ENCODE results near the gene PCDHB7.
"Not testable (repeated sequence)": the region's sequence is repeated elsewhere in the genome, so short reads cannot be mapped to it uniquely, and the experiment has no call there.

The PCDHB7 gene

DNA sequence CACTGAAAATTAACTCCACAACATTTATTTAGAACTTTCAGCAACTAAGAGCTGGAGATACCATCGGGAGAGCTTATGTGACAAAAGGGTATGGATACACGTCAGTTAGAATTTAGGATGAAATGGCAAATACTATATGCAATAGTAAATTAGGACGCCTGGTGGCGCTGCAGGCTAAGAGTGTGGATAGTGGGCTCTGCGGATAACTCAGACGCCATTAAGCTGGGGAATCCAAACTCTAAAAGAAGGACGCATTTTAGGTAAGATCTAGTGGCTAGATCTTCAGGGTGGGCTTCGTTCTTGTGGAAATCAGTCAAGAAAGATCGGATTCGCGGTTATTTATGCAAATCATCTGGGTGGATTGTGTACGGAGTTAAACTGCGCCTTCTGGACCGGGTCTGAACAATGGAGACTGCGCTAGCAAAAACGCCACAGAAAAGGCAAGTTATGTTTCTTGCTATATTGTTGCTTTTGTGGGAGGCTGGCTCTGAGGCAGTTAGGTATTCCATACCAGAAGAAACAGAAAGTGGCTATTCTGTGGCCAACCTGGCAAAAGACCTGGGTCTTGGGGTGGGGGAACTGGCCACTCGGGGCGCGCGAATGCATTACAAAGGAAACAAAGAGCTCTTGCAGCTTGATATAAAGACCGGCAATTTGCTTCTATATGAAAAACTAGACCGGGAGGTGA, 37.3 kb upstream of the PCDHB7 start, which contains the start of gene PCDHB5:
Gene PCDHB5, plus strand, starts transcription at position 177 of the 688 bp plus-strand sequence. Its CDS starts 229 bp downstream, at position 406.
- no peak within 1 kb of the TSS for H3K27ac ChIP-seq (ENCODE audit: low read depth, low read length)

DNA sequence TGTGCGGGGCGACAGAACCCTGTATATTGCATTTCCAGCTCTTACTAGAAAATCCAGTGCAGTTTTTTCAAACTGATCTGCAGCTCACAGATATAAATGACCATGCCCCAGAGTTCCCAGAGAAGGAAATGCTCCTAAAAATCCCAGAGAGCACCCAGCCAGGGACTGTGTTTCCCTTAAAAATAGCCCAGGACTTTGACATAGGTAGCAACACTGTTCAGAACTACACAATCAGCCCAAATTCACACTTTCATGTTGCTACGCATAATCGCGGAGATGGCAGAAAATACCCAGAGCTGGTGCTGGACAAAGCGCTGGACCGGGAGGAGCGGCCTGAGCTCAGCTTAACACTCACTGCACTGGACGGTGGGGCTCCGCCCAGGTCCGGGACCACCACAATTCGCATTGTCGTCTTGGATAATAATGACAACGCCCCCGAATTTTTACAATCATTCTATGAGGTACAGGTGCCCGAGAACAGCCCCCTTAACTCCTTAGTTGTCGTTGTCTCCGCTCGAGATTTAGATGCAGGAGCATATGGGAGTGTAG, 36.7 kb upstream of the PCDHB7 start:
- H3K9ac ChIP-seq (ENCODE audit: low read length) = no peak overlapping the region
- no peak overlapping the region for H3K27ac ChIP-seq (ENCODE audit: low read depth, low read length)
- no peaks in the 10 kb centered on the region for H3K79me2 ChIP-seq (ENCODE audit: insufficient read depth, low read length)
- no peaks in the 10 kb centered on the region for H3K36me3 ChIP-seq (ENCODE audit: low read length)
- TF ChIP-seq, protein P1, sequence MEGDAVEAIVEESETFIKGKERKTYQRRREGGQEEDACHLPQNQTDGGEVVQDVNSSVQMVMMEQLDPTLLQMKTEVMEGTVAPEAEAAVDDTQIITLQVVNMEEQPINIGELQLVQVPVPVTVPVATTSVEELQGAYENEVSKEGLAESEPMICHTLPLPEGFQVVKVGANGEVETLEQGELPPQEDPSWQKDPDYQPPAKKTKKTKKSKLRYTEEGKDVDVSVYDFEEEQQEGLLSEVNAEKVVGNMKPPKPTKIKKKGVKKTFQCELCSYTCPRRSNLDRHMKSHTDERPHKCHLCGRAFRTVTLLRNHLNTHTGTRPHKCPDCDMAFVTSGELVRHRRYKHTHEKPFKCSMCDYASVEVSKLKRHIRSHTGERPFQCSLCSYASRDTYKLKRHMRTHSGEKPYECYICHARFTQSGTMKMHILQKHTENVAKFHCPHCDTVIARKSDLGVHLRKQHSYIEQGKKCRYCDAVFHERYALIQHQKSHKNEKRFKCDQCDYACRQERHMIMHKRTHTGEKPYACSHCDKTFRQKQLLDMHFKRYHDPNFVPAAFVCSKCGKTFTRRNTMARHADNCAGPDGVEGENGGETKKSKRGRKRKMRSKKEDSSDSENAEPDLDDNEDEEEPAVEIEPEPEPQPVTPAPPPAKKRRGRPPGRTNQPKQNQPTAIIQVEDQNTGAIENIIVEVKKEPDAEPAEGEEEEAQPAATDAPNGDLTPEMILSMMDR (IDR thresholded peaks at IDR 0.05; ENCODE audit: insufficient read depth, low read length, poor library complexity, severe bottlenecking) = no peak
- no peak for TF ChIP-seq EZH2phosphoT487 (conservative IDR thresholded peaks at IDR 0.05; ENCODE audit: low read length)
- 0 out of 2 replicates have a peak, but pooled peaks cover 4% of the 10 kb centered on the region for H3K9me3 ChIP-seq (ENCODE audit: insufficient read depth, low read length)
- H3K27me3 ChIP-seq (ENCODE audit: low read length) = no peaks in the 10 kb centered on the region
- H3F3A ChIP-seq (ENCODE audit: insufficient read depth) = no peaks in the 10 kb centered on the region
- H3K9me2 ChIP-seq (replicated peaks; ENCODE audit: insufficient read depth, low read length) = no peaks in the 10 kb centered on the region
- no peak overlapping the region for H3K4me2 ChIP-seq (ENCODE audit: low read depth, low read length, poor library complexity, severe bottlenecking)
- H2AFZ ChIP-seq (ENCODE audit: low read depth, low read length, severe bottlenecking) = no peak overlapping the region
- no peak overlapping the region for H3K4me3 ChIP-seq (ENCODE audit: insufficient read depth, low read length, poor library complexity, severe bottlenecking)
- no peaks in the 10 kb centered on the region for H4K20me1 ChIP-seq (ENCODE audit: low read depth, low read length)

More for the DNA sequence above, 37.3 kb upstream of the PCDHB7 start, which contains the start of gene PCDHB5:
- Histone ChIP-seq H3K9ac (ENCODE audit: low read length) (no peak within 1 kb of the TSS), H3K9me2 (replicated peaks; ENCODE audit: insufficient read depth, low read length) (no peaks in the 10 kb centered on the region), H4K20me1 (ENCODE audit: low read depth, low read length) (no peaks in the 10 kb centered on the region), H2AFZ (ENCODE audit: low read depth, low read length, severe bottlenecking) (no peak within 1 kb of the TSS), H3K9me3 (ENCODE audit: insufficient read depth, low read length) (0 out of 2 replicates have a peak, but pooled peaks cover 4% of the 10 kb centered on the region), H3K4me2 (ENCODE audit: low read depth, low read length, poor library complexity, severe bottlenecking) (no peak within 1 kb of the TSS), H3K36me3 (ENCODE audit: low read length) (no peaks in the 10 kb centered on the region), H3F3A (ENCODE audit: insufficient read depth) (no peaks in the 10 kb centered on the region), H3K4me3 (ENCODE audit: insufficient read depth, low read length, poor library complexity, severe bottlenecking) (no peak within 1 kb of the TSS), H3K79me2 (ENCODE audit: insufficient read depth, low read length) (no peaks in the 10 kb centered on the region), H3K27me3 (ENCODE audit: low read length) (no peaks in the 10 kb centered on the region)
- no peak for TF ChIP-seq EZH2phosphoT487 (conservative IDR thresholded peaks at IDR 0.05; ENCODE audit: low read length)
- TF ChIP-seq, protein P1 (IDR thresholded peaks at IDR 0.05; ENCODE audit: insufficient read depth, low read length, poor library complexity, severe bottlenecking) = peak; percentile 11

GRCh38 chr5:141137346-141137745, 35.1 kb upstream of the PCDHB7 start:
- not testable (repeated sequence) for H3K27me3 ChIP-seq (ENCODE audit: low read length); H3K4me3 ChIP-seq (ENCODE audit: insufficient read depth, low read length, poor library complexity, severe bottlenecking); H3K9me3 ChIP-seq (ENCODE audit: insufficient read depth, low read length); H3F3A ChIP-seq (ENCODE audit: insufficient read depth); H3K9me2 ChIP-seq (replicated peaks; ENCODE audit: insufficient read depth, low read length); H3K9ac ChIP-seq (ENCODE audit: low read length); H4K20me1 ChIP-seq (ENCODE audit: low read depth, low read length); H3K79me2 ChIP-seq (ENCODE audit: insufficient read depth, low read length); H3K27ac ChIP-seq (ENCODE audit: low read depth, low read length); H3K4me2 ChIP-seq (ENCODE audit: low read depth, low read length, poor library complexity, severe bottlenecking); H3K36me3 ChIP-seq (ENCODE audit: low read length); H2AFZ ChIP-seq (ENCODE audit: low read depth, low read length, severe bottlenecking)

GRCh38 chr5:141149812-141150211, 22.6 kb upstream of the PCDHB7 start, which contains the start of gene PCDHB6:
PCDHB6 (plus strand) TSS chr5:141150057; CDS start chr5:141150258, 201 bp downstream.
- no peak within 1 kb of the TSS for H3K4me2 ChIP-seq (ENCODE audit: low read depth, low read length, poor library complexity, severe bottlenecking)
- no peaks in the 10 kb centered on the region for H3K36me3 ChIP-seq (ENCODE audit: low read length)
- no peaks in the 10 kb centered on the region for H3K9me3 ChIP-seq (ENCODE audit: insufficient read depth, low read length)
- H2AFZ ChIP-seq (ENCODE audit: low read depth, low read length, severe bottlenecking) = no peak within 1 kb of the TSS
- H4K20me1 ChIP-seq (ENCODE audit: low read depth, low read length) = no peaks in the 10 kb centered on the region
- no peaks in the 10 kb centered on the region for H3K9me2 ChIP-seq (replicated peaks; ENCODE audit: insufficient read depth, low read length)
- H3K27me3 ChIP-seq (ENCODE audit: low read length) = no peaks in the 10 kb centered on the region
- H3K79me2 ChIP-seq (ENCODE audit: insufficient read depth, low read length) = no peaks in the 10 kb centered on the region
- TF ChIP-seq EZH2phosphoT487 (conservative IDR thresholded peaks at IDR 0.05; ENCODE audit: low read length) = no peak
- TF ChIP-seq, protein P1 (IDR thresholded peaks at IDR 0.05; ENCODE audit: insufficient read depth, low read length, poor library complexity, severe bottlenecking) = peak; percentile 32
- H3F3A ChIP-seq (ENCODE audit: insufficient read depth) = no peaks in the 10 kb centered on the region
- H3K9ac ChIP-seq (ENCODE audit: low read length) = no peak within 1 kb of the TSS
- no peak within 1 kb of the TSS for H3K4me3 ChIP-seq (ENCODE audit: insufficient read depth, low read length, poor library complexity, severe bottlenecking)
- no peak within 1 kb of the TSS for H3K27ac ChIP-seq (ENCODE audit: low read depth, low read length)
